ENCODE results near the gene ERI2. TPM values are rescaled to one million over a fixed set of nuclear protein-coding genes. Genes with fewer than 3 reads are reported as not detected.

Gene ERI2
- total and polyA plus RNA-seq, 2 of the 13 experiments (the other 11 are each of a cell fraction or from before 2014, with no cell fraction given): 17.4 to 41.3 TPM

GRCh38 chr16:20803561-20804214 lies 2.6 kb downstream of the ERI2 start (continued):
- TF ChIP-seq KIAA2018 (CRISPR knock-in tag; IDR thresholded peaks at IDR 0.05; ENCODE audit: borderline replicate concordance): no peak
- TF ChIP-seq ATF3 (CRISPR knock-in tag; IDR thresholded peaks at IDR 0.05): no peak
- TF ChIP-seq ZFP82 (CRISPR knock-in tag; IDR thresholded peaks at IDR 0.05; ENCODE audit: borderline replicate concordance): no peak
- no peak for TF ChIP-seq ZFYVE20 (CRISPR knock-in tag; IDR thresholded peaks at IDR 0.05; ENCODE audit: borderline replicate concordance, low read depth)
- TF ChIP-seq POGZ (CRISPR knock-in tag; IDR thresholded peaks at IDR 0.05): peak; percentile 83
- TF ChIP-seq PCBP1 (IDR thresholded peaks at IDR 0.05; ENCODE audit: borderline replicate concordance, low read depth, low read length): no peak
- TF ChIP-seq ZNF816 (CRISPR knock-in tag; IDR thresholded peaks at IDR 0.05; ENCODE audit: borderline replicate concordance): no peak
- no peak for TF ChIP-seq SAFB2 (CRISPR knock-in tag; IDR thresholded peaks at IDR 0.05; ENCODE audit: borderline replicate concordance, low read depth)
- no peak for TF ChIP-seq NCOA5 (CRISPR knock-in tag; IDR thresholded peaks at IDR 0.05)
- no peak for TF ChIP-seq ZNF879 (CRISPR knock-in tag; IDR thresholded peaks at IDR 0.05)
- no peak for TF ChIP-seq CCAR2 (optimal IDR thresholded peaks at IDR 0.05; ENCODE audit: low read depth, low read length)
- no peak for TF ChIP-seq ZNF619 (CRISPR knock-in tag; IDR thresholded peaks at IDR 0.05)
- TF ChIP-seq RFX1 (IDR thresholded peaks at IDR 0.05): no peak
- no peak; the same call in 1 of the 2 replicates for TF ChIP-seq MZF1 (CRISPR knock-in tag; IDR thresholded peaks at IDR 0.05; ENCODE audit: borderline replicate concordance)
- peak; percentile 49; the same call in 1 of the 2 replicates for TF ChIP-seq ATF7-NPFF (CRISPR knock-in tag; IDR thresholded peaks at IDR 0.05; ENCODE audit: low read depth)
- TF ChIP-seq WIZ (CRISPR knock-in tag; IDR thresholded peaks at IDR 0.05): no peak
- TF ChIP-seq SALL2 (CRISPR knock-in tag; IDR thresholded peaks at IDR 0.05): no peak
- no peak for TF ChIP-seq POLR2G (IDR thresholded peaks at IDR 0.05; ENCODE audit: low read depth, low read length)
- TF ChIP-seq DPF2 (CRISPR knock-in tag; IDR thresholded peaks at IDR 0.05; ENCODE audit: borderline replicate concordance, low read depth): peak; percentile 91
- TF ChIP-seq PRDM4 (CRISPR knock-in tag; IDR thresholded peaks at IDR 0.05; ENCODE audit: borderline replicate concordance): no peak

Measured in HepG2 (cell line).